ENCODE data around the gene CYB5R4. TPM values are rescaled to one million over a fixed set of nuclear protein-coding genes. Genes with fewer than 3 reads are reported as not detected.
"Not testable (repeated sequence)": the region's sequence is repeated elsewhere in the genome, so short reads cannot be mapped to it uniquely, and the experiment has no call there.

Gene CYB5R4
- total RNA-seq, 4 donors from 2014 or later: 5.3 to 16.5 (median 10.6) TPM

DNA sequence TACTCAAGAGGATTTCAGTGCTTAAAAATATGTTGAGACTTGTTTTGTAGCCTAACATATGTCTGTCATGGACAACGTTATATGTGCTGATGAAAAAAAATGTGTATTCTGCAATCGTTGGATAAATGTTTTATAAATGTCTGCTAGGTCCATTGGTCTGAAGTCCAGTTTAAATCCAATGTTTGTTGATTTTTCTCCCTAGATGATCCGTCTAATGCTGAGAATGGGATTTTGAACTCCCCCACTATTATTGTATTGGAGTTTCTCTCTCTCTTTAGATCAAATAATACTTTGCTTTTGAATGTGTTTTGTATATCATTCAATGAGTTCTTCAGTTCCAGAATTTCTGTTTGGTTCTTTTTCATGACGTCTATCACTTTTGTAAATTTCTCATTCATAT lies 44.9 kb downstream of the CYB5R4 start:
- DNase-seq: no peak
- Histone ChIP-seq H3K4me3 (no peak overlapping the region), H3K36me3 (no peaks in the 10 kb centered on the region), H3K27ac (no peak overlapping the region), H3K9me3 (peaks cover 0 to 4% (median 0%) of the 10 kb centered on the region in 4 donors), H3K4me1 (no peaks in the 10 kb centered on the region), H3K27me3 (no peaks in the 10 kb centered on the region)
- TF ChIP-seq POLR2A (IDR thresholded peaks at IDR 0.05): no peak
- TF ChIP-seq, protein P1, sequence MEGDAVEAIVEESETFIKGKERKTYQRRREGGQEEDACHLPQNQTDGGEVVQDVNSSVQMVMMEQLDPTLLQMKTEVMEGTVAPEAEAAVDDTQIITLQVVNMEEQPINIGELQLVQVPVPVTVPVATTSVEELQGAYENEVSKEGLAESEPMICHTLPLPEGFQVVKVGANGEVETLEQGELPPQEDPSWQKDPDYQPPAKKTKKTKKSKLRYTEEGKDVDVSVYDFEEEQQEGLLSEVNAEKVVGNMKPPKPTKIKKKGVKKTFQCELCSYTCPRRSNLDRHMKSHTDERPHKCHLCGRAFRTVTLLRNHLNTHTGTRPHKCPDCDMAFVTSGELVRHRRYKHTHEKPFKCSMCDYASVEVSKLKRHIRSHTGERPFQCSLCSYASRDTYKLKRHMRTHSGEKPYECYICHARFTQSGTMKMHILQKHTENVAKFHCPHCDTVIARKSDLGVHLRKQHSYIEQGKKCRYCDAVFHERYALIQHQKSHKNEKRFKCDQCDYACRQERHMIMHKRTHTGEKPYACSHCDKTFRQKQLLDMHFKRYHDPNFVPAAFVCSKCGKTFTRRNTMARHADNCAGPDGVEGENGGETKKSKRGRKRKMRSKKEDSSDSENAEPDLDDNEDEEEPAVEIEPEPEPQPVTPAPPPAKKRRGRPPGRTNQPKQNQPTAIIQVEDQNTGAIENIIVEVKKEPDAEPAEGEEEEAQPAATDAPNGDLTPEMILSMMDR (IDR thresholded peaks at IDR 0.05): no peak

DNA sequence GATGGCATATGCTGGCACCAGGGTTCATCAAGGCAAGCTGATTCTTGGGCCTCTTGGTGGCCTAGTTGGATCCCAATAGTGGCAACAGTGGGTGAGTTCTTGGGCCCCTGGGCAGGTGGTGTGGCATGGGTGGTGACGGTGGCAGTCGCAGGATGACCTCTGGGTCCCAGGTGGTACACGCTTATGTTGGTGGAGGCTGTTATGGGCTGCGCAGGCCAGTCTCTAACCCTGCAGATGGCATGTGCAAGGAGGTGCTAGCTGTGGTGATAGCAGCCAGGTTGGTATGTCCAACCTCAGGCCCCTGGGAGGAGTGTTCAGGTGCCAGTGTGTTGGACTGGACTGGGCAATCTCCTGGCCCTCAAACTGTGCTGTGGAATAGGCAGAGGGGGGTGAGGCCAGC lies 46.2 kb downstream of the CYB5R4 start:
- H3K9me3 ChIP-seq: peaks cover 0 to 4% (median 0%) of the 10 kb centered on the region in 4 donors
- no peak overlapping the region for H3K4me3 ChIP-seq
- TF ChIP-seq POLR2A (IDR thresholded peaks at IDR 0.05): no peak
- TF ChIP-seq, protein P1 (IDR thresholded peaks at IDR 0.05): no peak
- no peak overlapping the region for H3K27ac ChIP-seq
- no peaks in the 10 kb centered on the region for H3K4me1 ChIP-seq
- no peaks in the 10 kb centered on the region for H3K36me3 ChIP-seq
- no peak for DNase-seq
- H3K27me3 ChIP-seq: no peaks in the 10 kb centered on the region

DNA sequence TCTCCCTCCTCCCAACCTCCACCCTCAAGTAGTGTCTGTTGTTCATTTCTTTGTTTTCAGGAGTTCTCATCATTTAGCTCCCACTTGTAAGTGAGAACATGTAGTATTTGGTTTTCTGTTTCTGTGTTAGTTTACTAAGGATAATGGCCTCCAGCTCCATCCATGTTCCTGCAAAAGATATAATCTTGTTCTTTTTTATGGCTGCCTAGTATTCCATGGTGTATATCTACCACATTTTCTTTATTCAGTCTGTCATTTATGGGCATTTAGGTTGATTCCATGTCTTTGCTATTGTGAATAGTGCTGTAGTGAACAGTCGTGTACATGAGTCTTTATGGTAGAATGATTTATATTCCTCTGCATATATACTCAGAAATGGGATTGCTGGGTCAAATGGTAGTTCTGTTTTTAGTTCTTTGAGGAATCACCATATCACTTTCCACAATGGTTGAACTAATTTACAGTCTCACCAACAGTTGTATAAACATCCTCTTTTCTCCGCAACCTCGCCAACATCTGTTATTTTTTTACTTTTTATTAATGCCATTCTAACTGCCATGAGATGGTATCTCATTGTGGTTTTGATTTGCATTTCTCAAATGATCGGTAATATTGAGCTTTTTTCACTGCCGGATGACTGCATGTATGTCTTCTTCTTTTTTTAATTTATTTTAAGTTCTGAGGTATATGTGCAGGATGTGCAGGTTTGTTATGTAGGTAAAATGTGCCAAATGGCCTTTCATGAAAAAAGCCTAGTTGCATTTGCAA lies 48.3 kb downstream of the CYB5R4 start:
- not testable (repeated sequence) for H3K4me1 ChIP-seq, H3K9me3 ChIP-seq, DNase-seq, H3K27me3 ChIP-seq, H3K4me3 ChIP-seq, H3K27ac ChIP-seq, H3K36me3 ChIP-seq

- TF ChIP-seq, protein P1 (IDR thresholded peaks at IDR 0.05): no peak
- TF ChIP-seq POLR2A (IDR thresholded peaks at IDR 0.05): no peak
- Histone ChIP-seq H3K27me3 (no peaks in the 10 kb centered on the region), H3K27ac (no peak overlapping the region), H3K4me1 (no peaks in the 10 kb centered on the region), H3K9me3 (peaks cover 0 to 4% (median 0%) of the 10 kb centered on the region in 4 donors), H3K4me3 (no peak overlapping the region), H3K36me3 (no peaks in the 10 kb centered on the region)
- no peak for DNase-seq
Measured at GRCh38 chr6:83908813-83909212, 49.3 kb downstream of the CYB5R4 start.

DNA sequence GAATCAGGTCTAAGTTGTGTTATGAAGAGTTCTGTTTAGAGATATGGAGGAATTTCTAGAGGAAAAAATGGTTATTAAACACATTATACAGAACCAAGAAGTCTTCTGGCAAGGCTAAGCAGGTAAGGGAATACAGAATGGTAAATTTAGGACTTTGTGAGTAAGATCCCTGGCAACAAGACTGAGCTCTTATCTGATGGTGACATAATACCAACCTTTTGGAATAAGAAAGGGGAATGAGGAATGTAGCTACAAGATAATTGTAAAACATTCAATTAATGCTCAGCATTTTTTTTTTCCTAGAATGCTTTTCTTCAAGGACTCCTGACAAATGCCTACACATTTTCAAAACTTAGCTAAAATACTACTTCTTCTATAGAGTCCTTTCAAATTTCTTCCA lies 51.8 kb downstream of the CYB5R4 start:
- DNase-seq: no peak
- Histone ChIP-seq H3K4me1 (no peaks in the 10 kb centered on the region), H3K27me3 (no peaks in the 10 kb centered on the region), H3K9me3 (no peaks in the 10 kb centered on the region), H3K27ac (no peak overlapping the region), H3K36me3 (no peaks in the 10 kb centered on the region), H3K4me3 (no peak overlapping the region)
- TF ChIP-seq, protein P1 (IDR thresholded peaks at IDR 0.05): no peak
- no peak for TF ChIP-seq POLR2A (IDR thresholded peaks at IDR 0.05)

DNA sequence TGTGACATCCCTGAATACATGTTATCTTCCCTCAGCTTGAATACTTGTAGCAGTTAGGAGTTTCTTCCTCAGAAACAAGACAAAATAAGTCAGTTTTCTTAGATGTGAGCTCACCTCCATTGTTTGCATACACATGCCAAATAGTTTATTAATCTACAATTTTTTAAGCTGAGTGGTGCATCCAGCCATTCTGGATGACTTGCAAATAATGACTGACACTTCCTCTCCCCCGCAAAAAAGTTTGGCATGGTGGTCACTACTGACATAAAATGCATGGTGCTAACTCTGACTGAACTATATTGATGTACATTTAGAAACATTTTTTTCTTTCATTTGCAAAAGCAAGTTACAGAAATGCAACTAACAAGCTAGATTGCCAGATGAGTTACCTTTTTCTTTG lies 55.5 kb downstream of the CYB5R4 start:
- no peaks in the 10 kb centered on the region for H3K27me3 ChIP-seq
- no peak overlapping the region for H3K4me3 ChIP-seq
- no peaks in the 10 kb centered on the region for H3K4me1 ChIP-seq
- no peaks in the 10 kb centered on the region for H3K36me3 ChIP-seq
- no peaks in the 10 kb centered on the region for H3K9me3 ChIP-seq
- no peak for DNase-seq
- H3K27ac ChIP-seq: no peak overlapping the region
- TF ChIP-seq, protein P1 (IDR thresholded peaks at IDR 0.05): no peak
- TF ChIP-seq POLR2A (IDR thresholded peaks at IDR 0.05): no peak

Measured in Peyer's patch (tissue), 4 donors.